Esophagus muscularis mucosa (tissue), 4 donors: ENCODE results near the gene LRRC61. TPM values are rescaled to one million over a fixed set of nuclear protein-coding genes. Genes with fewer than 3 reads are reported as not detected.
"Not testable (repeated sequence)": the region's sequence is repeated elsewhere in the genome, so short reads cannot be mapped to it uniquely, and the experiment has no call there.

Experiments used
- DNase-seq: peaks from one replicate; pipeline ENCODE4 v3.0.0-alpha.2; 2017; ENCODE audit errors: extremely low spot score
- H3K27ac ChIP-seq, 4 donors: fragments of 200-600 bp; sonication (generic); replicated peaks in 1 of 4; 1 replicate in 3 of 4; 2 replicates in 1 of 4; pipeline ENCODE4 v1.5.1; 2016 to 2019; ENCODE audit warnings: mild to moderate bottlenecking in 1 of 4
- H3K27me3 ChIP-seq, 4 donors: fragments of 200-600 bp; sonication (generic); one replicate each; pipeline versions ENCODE4 v1.5.1 to v1.6.0; 2016 to 2019
- H3K36me3 ChIP-seq, 4 donors: fragments of 200-600 bp; sonication (generic); one replicate each; pipeline ENCODE4 v1.5.1; 2016 to 2019
- H3K4me1 ChIP-seq, 4 donors: fragments of 200-600 bp; sonication (generic); one replicate each; pipeline ENCODE4 v1.5.1; 2016 to 2019
- H3K4me3 ChIP-seq, 4 donors: fragments of 200-600 bp; sonication (generic); 1 replicate in 2 of 4; 2 replicates in 2 of 4; pipeline ENCODE4 v1.5.1; 2016 to 2019; ENCODE audit warnings: mild to moderate bottlenecking in 4 of 4, moderate library complexity in 1 of 4
- H3K9me3 ChIP-seq, 4 donors: fragments of 200-600 bp; sonication (generic); 1 replicate in 3 of 4; 2 replicates in 1 of 4; pipeline ENCODE4 v1.5.1; 2016 to 2019
- EP300 ChIP-seq: sonication (generic); formaldehyde crosslinking; IDR thresholded peaks from one replicate; pipeline ENCODE4 v1.6.1; 2017; ENCODE audit warnings: antibody characterized with exemption
- POLR2A ChIP-seq: fragments of 450-650 bp; IDR thresholded peaks from one replicate; pipeline ENCODE4 v1.6.1; 2017; ENCODE audit warnings: antibody characterized with exemption, moderate library complexity, mild to moderate bottlenecking, low read depth
- POLR2AphosphoS5 ChIP-seq, 2 donors: sonication (generic); formaldehyde crosslinking; IDR thresholded peaks; one replicate each; pipeline ENCODE4 v1.6.1; 2017; ENCODE audit warnings: antibody characterized with exemption in 2 of 2
- WGBS: methylation state at CpG from one replicate; pipeline ENCODE4 v1.1.5; 2018; 5-methylcytosine and 5-hydroxymethylcytosine counted together
- intact Hi-C: fragments of 100-400 bp; cut with DNase I; formaldehyde crosslinking; loops from one replicate; pipeline ENCODE4 v1.15.1; 2023
- total RNA-seq, 4 donors: library from RNA; depleted of rRNA; stranded (reverse); fragments of >200 nt; gene quantifications; one replicate each; pipeline versions ENCODE4 v1.1.0 to v1.2.1, GENCODE V29; 2016
- TF ChIP-seq, protein P1 (sequence below), 3 experiments: fragments of 200-600 bp in 2 of 3; fragments of 450-650 bp in 1 of 3; sonication (generic) in 2 of 3; IDR thresholded peaks; one replicate each; pipeline ENCODE4 v1.5.1; 2017 to 2019; ENCODE audit warnings: antibody characterized with exemption in 3 of 3, mild to moderate bottlenecking in 2 of 3, moderate library complexity in 1 of 3

The LRRC61 gene
- total RNA-seq, 4 donors from 2014 or later, result 7.9 to 16.5 (median 12.4) TPM

DNA sequence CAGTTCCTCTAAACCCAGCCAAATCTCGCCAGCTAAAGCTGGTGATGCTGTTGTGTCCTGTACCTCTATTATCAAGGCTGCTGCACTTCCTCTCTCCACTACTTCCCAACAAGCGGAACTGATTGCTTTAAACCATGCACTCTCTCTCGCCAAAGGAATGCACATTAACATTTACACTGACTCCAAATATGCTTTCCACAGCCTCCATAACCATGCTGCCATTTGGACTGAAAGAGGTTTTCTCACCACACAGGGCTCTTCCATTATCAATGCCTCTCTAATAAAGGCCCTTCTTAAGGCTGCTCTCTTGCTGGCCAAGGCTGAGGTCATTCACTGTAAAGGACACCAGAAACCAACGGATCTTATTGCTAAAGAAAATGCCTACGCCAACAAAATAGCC, 11.4 kb upstream of the LRRC61 start:
- WGBS, result 91% methylated on average over 5 of the region's 5 CpGs
- Histone ChIP-seq H3K27me3 (no peaks in the 10 kb centered on the region), H3K4me1 (no peaks in the 10 kb centered on the region), H3K27ac (no peak overlapping the region), H3K4me3 (no peak overlapping the region), H3K9me3 (no peaks in the 10 kb centered on the region), H3K36me3 (no peaks in the 10 kb centered on the region)
- no peak for DNase-seq
- intact Hi-C loops, result no loop called here
- TF ChIP-seq, protein P1, sequence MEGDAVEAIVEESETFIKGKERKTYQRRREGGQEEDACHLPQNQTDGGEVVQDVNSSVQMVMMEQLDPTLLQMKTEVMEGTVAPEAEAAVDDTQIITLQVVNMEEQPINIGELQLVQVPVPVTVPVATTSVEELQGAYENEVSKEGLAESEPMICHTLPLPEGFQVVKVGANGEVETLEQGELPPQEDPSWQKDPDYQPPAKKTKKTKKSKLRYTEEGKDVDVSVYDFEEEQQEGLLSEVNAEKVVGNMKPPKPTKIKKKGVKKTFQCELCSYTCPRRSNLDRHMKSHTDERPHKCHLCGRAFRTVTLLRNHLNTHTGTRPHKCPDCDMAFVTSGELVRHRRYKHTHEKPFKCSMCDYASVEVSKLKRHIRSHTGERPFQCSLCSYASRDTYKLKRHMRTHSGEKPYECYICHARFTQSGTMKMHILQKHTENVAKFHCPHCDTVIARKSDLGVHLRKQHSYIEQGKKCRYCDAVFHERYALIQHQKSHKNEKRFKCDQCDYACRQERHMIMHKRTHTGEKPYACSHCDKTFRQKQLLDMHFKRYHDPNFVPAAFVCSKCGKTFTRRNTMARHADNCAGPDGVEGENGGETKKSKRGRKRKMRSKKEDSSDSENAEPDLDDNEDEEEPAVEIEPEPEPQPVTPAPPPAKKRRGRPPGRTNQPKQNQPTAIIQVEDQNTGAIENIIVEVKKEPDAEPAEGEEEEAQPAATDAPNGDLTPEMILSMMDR (IDR thresholded peaks at IDR 0.05), result no peak
- no peak for TF ChIP-seq POLR2AphosphoS5 (IDR thresholded peaks at IDR 0.05)
- TF ChIP-seq POLR2A, result no peak
- TF ChIP-seq EP300, result no peak

DNA sequence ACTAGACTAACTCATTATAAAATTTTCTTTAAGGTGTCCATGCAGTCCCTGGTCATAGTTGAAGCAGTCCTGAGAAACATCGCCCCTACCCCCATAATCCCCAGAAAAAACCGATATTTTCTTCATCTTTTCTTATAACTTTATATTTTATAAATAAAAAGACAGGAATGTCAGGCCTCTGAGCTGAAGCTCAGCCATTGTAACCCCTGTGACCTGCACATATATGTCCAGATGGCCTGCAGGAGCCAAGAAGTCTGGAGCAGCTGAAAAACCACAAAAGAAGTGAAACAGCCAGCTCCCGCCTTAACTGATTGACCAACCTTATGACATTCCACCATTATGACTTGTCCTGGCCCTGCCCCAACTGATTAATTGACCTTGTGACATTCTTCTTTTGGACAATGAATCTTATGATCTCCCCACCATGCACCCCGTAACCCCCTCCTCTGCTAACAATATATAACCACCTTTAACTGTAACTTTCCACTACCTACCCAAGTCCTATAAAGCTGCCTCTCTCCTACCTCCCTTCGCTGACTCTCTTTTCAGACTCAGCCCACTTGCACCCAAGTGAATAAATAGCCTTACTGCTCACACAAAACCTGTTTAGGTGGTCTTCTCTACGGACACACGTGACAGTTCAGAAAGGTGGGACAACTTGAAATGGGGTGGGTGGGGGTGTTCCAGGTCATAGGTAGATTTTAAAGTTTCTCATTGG, 10.3 kb upstream of the LRRC61 start:
- H3K27me3 ChIP-seq, H3K36me3 ChIP-seq, H3K27ac ChIP-seq, H3K9me3 ChIP-seq, H3K4me3 ChIP-seq, H3K4me1 ChIP-seq, intact Hi-C loops, DNase-seq: not testable (repeated sequence)
- 90% methylated on average over 7 of the region's 7 CpGs for WGBS

DNA sequence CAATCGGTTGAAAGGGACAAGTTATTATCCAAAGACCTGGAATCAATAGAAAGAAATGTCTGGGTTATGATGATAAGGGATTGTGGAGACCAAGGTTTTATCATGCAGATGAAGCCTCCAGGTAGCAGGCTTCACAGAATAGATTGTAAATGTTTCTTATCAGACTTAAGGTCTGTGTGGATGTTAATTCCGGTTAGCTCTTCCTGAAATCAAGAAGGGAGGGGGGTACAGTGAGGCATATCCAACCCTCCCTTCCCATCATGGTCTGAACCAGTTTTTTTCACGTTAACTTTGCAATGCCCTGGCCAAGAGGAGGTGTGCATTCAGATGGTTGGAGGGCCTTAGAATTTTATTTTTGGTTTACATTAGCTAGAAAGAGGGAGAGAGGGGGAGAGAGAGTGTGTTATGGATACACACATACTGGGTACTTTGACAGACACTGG, 9.8 kb upstream of the LRRC61 start:
- Histone ChIP-seq H3K4me3 (no peak overlapping the region), H3K27ac (no peak overlapping the region), H3K9me3 (no peaks in the 10 kb centered on the region), H3K27me3 (no peaks in the 10 kb centered on the region), H3K36me3 (no peaks in the 10 kb centered on the region), H3K4me1 (no peaks in the 10 kb centered on the region)
- WGBS, result 83% methylated on average over 3 of the region's 3 CpGs
- TF ChIP-seq POLR2AphosphoS5 (IDR thresholded peaks at IDR 0.05) (no peak), EP300 (no peak), POLR2A (no peak)
- TF ChIP-seq, protein P1 (IDR thresholded peaks at IDR 0.05), result no peak
- DNase-seq, result no peak
- intact Hi-C loops, result no loop called here

DNA sequence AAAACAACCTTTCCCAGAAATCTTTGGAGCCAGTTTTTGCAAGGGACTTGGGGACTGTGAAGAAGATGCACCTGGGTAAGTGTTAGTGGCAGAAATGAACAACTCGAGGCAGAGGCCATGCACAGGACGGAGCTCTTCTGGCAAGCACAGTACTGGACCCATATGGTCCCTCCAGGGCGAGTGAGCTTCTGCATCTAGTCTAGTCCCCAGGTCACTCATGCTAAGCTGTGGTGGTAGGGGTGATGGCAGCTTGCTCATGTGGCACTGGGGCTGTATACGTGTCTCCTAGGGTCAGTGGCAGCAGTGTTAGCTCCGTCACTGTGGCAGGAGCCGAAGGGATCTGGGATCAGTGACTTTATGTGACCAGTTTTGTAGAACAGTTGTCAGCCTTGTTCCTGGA, 9.3 kb upstream of the LRRC61 start:
- TF ChIP-seq POLR2AphosphoS5 (IDR thresholded peaks at IDR 0.05) (no peak), EP300 (no peak), POLR2A (no peak)
- TF ChIP-seq, protein P1 (IDR thresholded peaks at IDR 0.05), result no peak
- intact Hi-C loops, result no loop called here
- no peak overlapping the region for H3K4me3 ChIP-seq
- WGBS, result 80% methylated on average over 1 of the region's 6 CpGs
- no peaks in the 10 kb centered on the region for H3K27me3 ChIP-seq
- no peaks in the 10 kb centered on the region for H3K4me1 ChIP-seq
- H3K9me3 ChIP-seq, result no peaks in the 10 kb centered on the region
- no peak overlapping the region for H3K27ac ChIP-seq
- DNase-seq, result no peak
- no peaks in the 10 kb centered on the region for H3K36me3 ChIP-seq

DNA sequence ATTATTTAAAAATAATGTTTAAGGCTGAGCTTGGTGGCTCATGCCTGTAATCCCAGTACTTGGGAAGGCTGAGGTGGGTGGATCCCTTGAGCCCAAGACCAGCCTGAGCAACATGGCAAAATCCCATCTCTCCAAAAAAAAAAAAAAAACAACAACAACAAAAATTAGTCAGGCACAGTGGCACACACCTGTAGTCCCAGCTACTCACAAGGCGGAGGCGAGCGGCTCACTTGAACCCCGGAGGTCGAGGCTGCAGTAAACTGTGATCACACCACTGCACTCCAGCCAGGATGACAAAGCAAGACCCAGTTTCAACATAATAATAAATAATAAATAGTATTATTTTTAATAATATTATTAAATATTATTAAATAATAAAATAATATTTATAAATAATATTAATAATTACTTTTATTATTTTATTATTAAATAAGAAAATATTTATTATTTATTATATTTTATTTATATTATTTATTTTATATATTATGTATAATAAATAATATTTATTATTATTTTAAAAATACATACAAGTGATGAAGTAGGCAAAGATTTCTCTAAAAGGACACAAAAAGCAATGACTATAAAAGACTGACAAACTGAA, 8.4 kb upstream of the LRRC61 start:
- no peaks in the 10 kb centered on the region for H3K27me3 ChIP-seq
- intact Hi-C loops, result no loop called here
- no peaks in the 10 kb centered on the region for H3K36me3 ChIP-seq
- no peaks in the 10 kb centered on the region for H3K9me3 ChIP-seq
- WGBS, result 95% methylated on average over 5 of the region's 5 CpGs
- no peak overlapping the region for H3K27ac ChIP-seq
- H3K4me3 ChIP-seq, result no peak overlapping the region
- H3K4me1 ChIP-seq, result no peaks in the 10 kb centered on the region
- TF ChIP-seq POLR2AphosphoS5 (IDR thresholded peaks at IDR 0.05) (no peak), POLR2A (no peak), EP300 (no peak)
- TF ChIP-seq, protein P1 (IDR thresholded peaks at IDR 0.05), result no peak
- DNase-seq, result no peak

DNA sequence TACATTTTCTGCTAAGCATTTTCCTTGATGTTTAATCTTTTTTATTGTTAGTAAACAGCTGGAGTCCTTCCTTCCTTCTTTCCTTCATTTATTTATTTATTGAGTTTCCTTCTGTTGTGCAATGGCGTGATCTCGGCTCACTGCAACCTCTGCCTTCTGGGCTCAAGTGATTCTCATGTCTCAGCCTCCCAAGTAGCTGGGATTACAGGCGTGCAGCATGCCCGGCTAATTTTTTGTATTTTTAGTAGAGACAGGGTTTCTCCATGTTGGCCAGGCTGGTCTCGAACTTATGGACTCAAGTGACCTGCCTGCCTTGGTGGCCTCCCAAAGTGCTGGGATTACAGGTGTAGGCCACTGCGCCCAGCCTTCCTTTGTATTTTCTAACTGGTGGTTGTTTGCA, 6.2 kb upstream of the LRRC61 start:
- DNase-seq, intact Hi-C loops, H3K4me3 ChIP-seq, H3K27me3 ChIP-seq, H3K4me1 ChIP-seq, H3K9me3 ChIP-seq, H3K27ac ChIP-seq, H3K36me3 ChIP-seq: not testable (repeated sequence)
- WGBS, result 92% methylated on average over 6 of the region's 6 CpGs
